22Rv1 (cell line): Measurements from ENCODE around the gene ITPRIP.

Experiments
- H3K27ac ChIP-seq: fragments of 450-650 bp; 2 replicates; pipeline ENCODE4 v1.5.1; 2017
- CTCF ChIP-seq: fragments of 450-650 bp; IDR thresholded peaks from 2 replicates; pipeline ENCODE4 v1.5.1; 2017; ENCODE audit warnings: mild to moderate bottlenecking
- ZFX ChIP-seq: fragments of 450-650 bp; IDR thresholded peaks from 2 replicates; pipeline ENCODE4 v1.6.1; 2017; ENCODE audit warnings: antibody characterized with exemption, borderline replicate concordance

ITPRIP gene

GRCh38 chr10:104340641-104341040, 2.4 kb upstream of the ITPRIP start:
- no peak for TF ChIP-seq ZFX
- peak overlapping the region; percentile 97 for H3K27ac ChIP-seq

- TF ChIP-seq CTCF (no peak), ZFX (no peak)
Measured at GRCh38 chr10:104340111-104340526, 1.9 kb upstream of the ITPRIP start.

GRCh38 chr10:104339469-104340110, 1.3 kb upstream of the ITPRIP start:
- peak overlapping the region; percentile 97 for H3K27ac ChIP-seq
- TF ChIP-seq ZFX (no peak), CTCF (no peak)

More at GRCh38 chr10:104340111-104340526, 1.9 kb upstream of the ITPRIP start:
- peak overlapping the region; percentile 97 for H3K27ac ChIP-seq

GRCh38 chr10:104337521-104337984, 712 bp downstream of the ITPRIP start:
- H3K27ac ChIP-seq, result peak overlapping the region; percentile 97

GRCh38 chr10:104336821-104337467, 1.3 kb downstream of the ITPRIP start:
- H3K27ac ChIP-seq, result no peak overlapping the region

More at GRCh38 chr10:104337521-104337984, 712 bp downstream of the ITPRIP start:
- no peak for TF ChIP-seq ZFX
- TF ChIP-seq CTCF, result no peak

GRCh38 chr10:104334965-104335650, 3.2 kb downstream of the ITPRIP start:
- TF ChIP-seq ZFX (no peak), CTCF (no peak)
- H3K27ac ChIP-seq, result no peak overlapping the region

More at GRCh38 chr10:104336821-104337467, 1.3 kb downstream of the ITPRIP start:
- no peak for TF ChIP-seq ZFX
- no peak for TF ChIP-seq CTCF

GRCh38 chr10:104334561-104334960, 3.7 kb downstream of the ITPRIP start:
- H3K27ac ChIP-seq, result no peak overlapping the region
- TF ChIP-seq ZFX (no peak), CTCF (no peak)
